RWPE1 (cell line): ENCODE results near the gene SEMA7A.

Experiments used
- CTCF ChIA-PET: fragments of 350-600 bp; sonication (Branson Sonifier 250); formaldehyde crosslinking; extraction: SDS; loops from one replicate; lab custom pipeline; 2021; lab: Yijun Ruan, JAX
- POLR2A ChIA-PET: fragments of 400-600 bp; formaldehyde crosslinking; extraction: SDS; loops from one replicate; lab custom pipeline; 2020; ENCODE audit warnings: antibody characterized with exemption; ENCODE audit not compliant: low non-redundant PET; lab: Yijun Ruan, JAX
- DNase-seq: peaks from one replicate; pipeline ENCODE4 v3.0.0; 2012; ENCODE audit warnings: low spot score
- H3K27ac ChIP-seq: fragments of 450-650 bp; 2 replicates; pipeline ENCODE4 v1.5.1; 2017
- TF ChIP-seq, protein P1 (sequence below): fragments of 450-650 bp; conservative IDR thresholded peaks from 2 replicates; pipeline ENCODE4 v1.5.1; 2017; ENCODE audit warnings: low read depth, mild to moderate bottlenecking

The SEMA7A gene

DNA sequence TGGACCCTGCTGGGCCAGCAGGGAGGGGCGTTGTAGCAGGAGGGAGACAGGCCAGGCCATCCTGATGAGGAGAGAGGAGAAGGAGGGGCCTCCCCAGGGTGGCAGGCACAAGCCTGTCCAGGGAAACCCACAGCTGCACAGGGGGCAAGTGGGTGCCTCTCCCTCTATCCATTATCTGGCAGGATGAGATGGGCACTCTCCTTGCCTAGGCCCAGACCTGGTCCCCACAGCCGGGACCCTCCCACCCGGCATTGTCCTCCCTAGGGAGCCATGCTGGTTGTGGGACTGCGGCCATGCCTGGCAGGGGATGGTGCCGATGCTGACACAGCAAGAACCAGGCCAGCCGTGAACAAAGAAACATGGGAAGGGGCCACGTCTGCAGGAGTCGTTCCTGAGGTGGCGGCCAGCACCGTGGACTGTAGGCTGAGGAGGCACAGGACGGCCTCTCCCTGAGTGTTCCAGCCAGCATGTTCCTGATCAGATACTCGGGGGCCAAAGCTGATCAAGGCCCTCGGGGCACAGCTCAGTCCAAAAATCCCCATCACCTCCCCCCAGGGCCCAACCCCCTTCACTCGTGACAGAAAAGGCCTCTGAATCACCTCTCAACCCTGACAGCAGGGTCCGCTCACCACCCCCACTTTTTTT is 47.1 kb downstream of the SEMA7A start:
- CTCF ChIA-PET: interaction anchor here (2.3 kb wide), 1 partner anchor 12 kb away, joined by 11 read pairs; no protein-coding TSS in a partner anchor
- POLR2A ChIA-PET: no interaction called here

DNA sequence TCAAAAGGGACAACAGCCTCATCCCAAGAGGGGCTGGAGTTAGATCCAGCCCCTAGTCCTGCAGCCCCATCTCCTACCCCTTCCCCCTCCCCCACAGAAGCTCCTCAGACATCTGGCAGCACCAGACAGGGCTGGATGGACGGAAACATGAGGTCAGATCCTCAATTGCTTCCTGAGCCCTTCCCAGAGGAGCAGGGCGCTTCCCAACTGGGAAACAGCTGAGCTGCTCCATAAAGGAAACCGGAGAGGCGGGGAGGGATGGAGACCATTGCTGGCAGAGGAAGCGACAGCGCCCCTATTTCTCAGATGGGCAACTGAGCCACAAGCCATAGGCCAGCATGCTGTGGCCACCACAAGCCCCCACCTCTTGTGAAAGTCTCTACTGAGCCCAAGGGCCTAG is 48.0 kb downstream of the SEMA7A start:
- CTCF ChIA-PET: interaction anchor here (0.7 to 2.3 kb wide), 4 partner anchors 11 to 385 kb away, joined by 3 to 11 read pairs (median 4); no protein-coding TSS in a partner anchor
- POLR2A ChIA-PET: no interaction called here
- DNase-seq: no peak
- TF ChIP-seq, protein P1, sequence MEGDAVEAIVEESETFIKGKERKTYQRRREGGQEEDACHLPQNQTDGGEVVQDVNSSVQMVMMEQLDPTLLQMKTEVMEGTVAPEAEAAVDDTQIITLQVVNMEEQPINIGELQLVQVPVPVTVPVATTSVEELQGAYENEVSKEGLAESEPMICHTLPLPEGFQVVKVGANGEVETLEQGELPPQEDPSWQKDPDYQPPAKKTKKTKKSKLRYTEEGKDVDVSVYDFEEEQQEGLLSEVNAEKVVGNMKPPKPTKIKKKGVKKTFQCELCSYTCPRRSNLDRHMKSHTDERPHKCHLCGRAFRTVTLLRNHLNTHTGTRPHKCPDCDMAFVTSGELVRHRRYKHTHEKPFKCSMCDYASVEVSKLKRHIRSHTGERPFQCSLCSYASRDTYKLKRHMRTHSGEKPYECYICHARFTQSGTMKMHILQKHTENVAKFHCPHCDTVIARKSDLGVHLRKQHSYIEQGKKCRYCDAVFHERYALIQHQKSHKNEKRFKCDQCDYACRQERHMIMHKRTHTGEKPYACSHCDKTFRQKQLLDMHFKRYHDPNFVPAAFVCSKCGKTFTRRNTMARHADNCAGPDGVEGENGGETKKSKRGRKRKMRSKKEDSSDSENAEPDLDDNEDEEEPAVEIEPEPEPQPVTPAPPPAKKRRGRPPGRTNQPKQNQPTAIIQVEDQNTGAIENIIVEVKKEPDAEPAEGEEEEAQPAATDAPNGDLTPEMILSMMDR: no peak
- peak overlapping the region; percentile 88 for H3K27ac ChIP-seq

More for the DNA sequence above, 47.1 kb downstream of the SEMA7A start:
- no peak for DNase-seq
- TF ChIP-seq, protein P1: no peak
- peak overlapping the region; percentile 88 for H3K27ac ChIP-seq

DNA sequence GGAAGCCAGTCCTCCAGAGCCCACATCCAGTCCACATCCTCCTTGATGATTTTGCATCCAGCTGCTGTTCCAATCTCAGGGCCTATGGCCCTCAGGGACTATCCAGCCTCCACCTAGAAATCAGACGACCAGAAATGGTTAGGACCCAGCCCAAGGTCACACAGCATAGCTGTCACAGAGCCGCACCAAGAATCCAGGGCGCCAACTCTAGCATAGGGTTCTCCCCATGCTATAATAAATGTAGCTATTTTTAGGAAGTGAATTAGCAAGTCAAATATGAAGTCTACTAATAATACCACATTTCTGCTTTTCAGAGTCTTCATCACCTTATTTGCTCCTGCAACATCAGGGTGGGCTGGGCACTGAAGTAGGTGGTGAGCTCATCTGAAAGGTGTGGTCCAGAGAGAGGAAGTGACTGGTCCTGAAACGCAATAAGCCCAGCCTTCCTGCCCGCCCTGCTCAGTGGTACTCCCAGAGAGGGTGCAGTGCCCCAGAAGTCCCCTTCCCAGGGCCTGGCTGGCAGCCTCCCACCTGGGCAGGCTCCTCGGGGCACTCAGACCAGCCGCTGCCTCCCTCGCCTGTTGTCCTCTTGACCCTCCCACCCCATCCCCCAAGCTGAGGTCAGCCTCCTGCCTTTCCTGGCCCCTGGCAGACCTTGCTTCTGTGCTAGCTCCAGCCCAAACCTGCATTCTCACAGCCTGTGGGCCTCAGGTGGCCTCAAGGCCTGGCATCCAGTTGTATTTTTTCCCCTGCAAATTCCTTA is 48.7 kb downstream of the SEMA7A start:
- TF ChIP-seq, protein P1: no peak
- CTCF ChIA-PET: interaction anchor here (0.7 to 2.3 kb wide), 5 partner anchors 11 to 247 kb away, joined by 3 to 11 read pairs (median 6); no protein-coding TSS in a partner anchor
- peak overlapping the region; percentile 88 for H3K27ac ChIP-seq
- POLR2A ChIA-PET: interaction anchor here (0.5 kb wide), 1 partner anchor 202 kb away, joined by 4 read pairs; no protein-coding TSS in a partner anchor
- peak; percentile 84 for DNase-seq

DNA sequence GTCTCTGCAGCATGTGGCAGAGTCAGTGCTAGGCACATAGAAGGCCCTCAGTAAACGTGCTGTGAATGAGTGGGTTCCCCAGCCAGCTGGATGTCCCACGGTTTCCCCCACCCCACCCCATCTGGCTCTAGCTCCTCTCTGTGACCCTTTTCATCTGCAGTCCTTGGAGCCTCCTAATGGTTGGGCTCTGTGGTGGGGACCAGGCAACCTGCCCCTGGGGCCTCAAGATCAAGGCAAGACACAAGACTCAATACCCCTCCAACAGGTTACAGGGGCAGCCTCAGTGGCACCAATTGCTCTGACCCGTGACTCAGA is 49.2 kb downstream of the SEMA7A start:
- peak overlapping the region; percentile 88 for H3K27ac ChIP-seq
- POLR2A ChIA-PET: interaction anchor here (0.5 kb wide), 1 partner anchor 203 kb away, joined by 4 read pairs; no protein-coding TSS in a partner anchor
- TF ChIP-seq, protein P1: no peak
- no peak for DNase-seq
- CTCF ChIA-PET: interaction anchor here (1.2 to 1.7 kb wide), 3 partner anchors 54 to 247 kb away, joined by 3 to 7 read pairs (median 4); no protein-coding TSS in a partner anchor

DNA sequence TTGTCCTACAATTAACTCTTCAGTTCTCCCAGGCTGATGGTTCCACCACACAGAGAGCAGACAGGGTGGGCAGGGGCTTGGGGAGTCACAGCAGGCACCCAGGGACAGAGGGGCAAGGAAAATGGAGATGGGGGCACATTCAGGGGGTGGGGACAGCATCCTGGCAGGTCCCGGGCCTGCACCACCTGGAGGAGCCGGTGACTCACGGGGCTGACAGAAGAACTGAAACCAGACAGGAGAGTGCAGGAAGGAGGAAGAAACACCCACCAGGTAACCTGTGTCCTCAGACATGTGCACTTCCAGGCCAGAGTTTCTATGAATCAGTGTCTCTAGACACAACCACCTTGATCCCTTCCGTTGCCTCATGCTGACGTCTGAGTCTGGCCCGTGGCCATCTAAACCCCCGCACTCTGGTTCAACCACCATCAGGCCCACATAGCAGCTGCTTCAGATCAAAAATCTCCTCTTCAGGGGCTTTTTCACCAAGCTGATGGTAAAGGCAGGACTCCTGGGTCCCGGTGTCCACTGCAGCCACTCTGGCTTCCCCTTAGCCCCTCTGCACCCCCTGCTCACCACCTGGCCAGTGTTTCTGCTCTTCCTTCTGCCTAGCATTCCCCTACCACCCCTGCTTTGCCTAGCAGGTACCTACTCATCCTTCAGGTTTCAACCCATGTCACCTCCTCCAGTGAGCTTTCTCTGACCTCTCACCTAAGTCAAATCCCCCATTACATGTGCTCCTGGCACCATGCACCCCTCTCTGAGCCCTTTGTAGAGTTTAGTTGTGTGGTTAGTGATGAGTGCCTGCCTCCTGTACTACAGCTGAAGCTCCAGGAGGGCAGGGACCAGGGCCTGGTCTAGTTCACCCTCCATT is 49.8 kb downstream of the SEMA7A start:
- ChIA-PET CTCF (interaction anchor here (1.6 to 1.9 kb wide), 4 partner anchors 9 to 65 kb away, joined by 6 to 9 read pairs (median 7); no protein-coding TSS in a partner anchor), POLR2A (no interaction called here)
- peak overlapping the region; percentile 88 for H3K27ac ChIP-seq
- DNase-seq: peak; percentile 96
- TF ChIP-seq, protein P1: no peak
